CD4-positive, alpha-beta memory T cell (primary cell): ENCODE data around the gene EIF4E. TPM values are rescaled to one million over a fixed set of nuclear protein-coding genes. Genes with fewer than 3 reads are reported as not detected.
"Not testable (repeated sequence)": the region's sequence is repeated elsewhere in the genome, so short reads cannot be mapped to it uniquely, and the experiment has no call there.

ENCODE experiments used
- CTCF ChIA-PET: fragments of 350-600 bp; sonication (Branson Sonifier 250); formaldehyde crosslinking; loops from one replicate; lab custom pipeline; 2021; ENCODE audit warnings: inconsistent platforms; ENCODE audit not compliant: partially characterized antibody; lab: Charles Lee
- POLR2A ChIA-PET: fragments of 350-600 bp; sonication (Branson Sonifier 250); formaldehyde crosslinking; loops from one replicate; lab custom pipeline; 2021; ENCODE audit not compliant: partially characterized antibody; lab: Charles Lee
- DNase-seq, 5 donors: peaks; one replicate each; pipeline versions ENCODE4 v3.0.0 to v3.0.0-alpha.2; 2020 to 2022; ENCODE audit warnings: mixed read lengths in 1 of 5
- H3K27ac ChIP-seq: one replicate; pipeline ENCODE4 v1.7.0; 2013; ENCODE audit warnings: low read depth, low read length
- H3K27me3 ChIP-seq: 2 replicates; pipeline ENCODE4 v1.7.0; 2013; ENCODE audit warnings: mild to moderate bottlenecking, low read length, moderate library complexity; ENCODE audit not compliant: insufficient read depth
- H3K36me3 ChIP-seq: 2 replicates; pipeline ENCODE4 v1.7.0; 2013; ENCODE audit warnings: mild to moderate bottlenecking, low read length, moderate library complexity; ENCODE audit not compliant: insufficient read depth
- H3K4me1 ChIP-seq: 2 replicates; pipeline ENCODE4 v1.7.0; 2013; ENCODE audit warnings: mild to moderate bottlenecking, low read length, moderate library complexity; ENCODE audit not compliant: insufficient read depth
- H3K4me3 ChIP-seq, 2 donors: one replicate each; pipeline ENCODE4 v1.7.0; 2013; ENCODE audit warnings: low read length in 2 of 2, mild to moderate bottlenecking in 1 of 2
- H3K9me3 ChIP-seq, 2 donors: one replicate each; pipeline ENCODE4 v1.7.0; 2013; ENCODE audit warnings: low read length in 2 of 2, control low read depth in 1 of 2; ENCODE audit not compliant: control insufficient read depth in 1 of 2
- H3K27ac Mint-ChIP-seq, 7 donors: one replicate each; pipeline ENCODE4 v1.8.0; 2020 to 2021; ENCODE audit warnings: mixed read lengths in 7 of 7, mild to moderate bottlenecking in 6 of 7, inconsistent platforms in 3 of 7, moderate library complexity in 3 of 7
- H3K27me3 Mint-ChIP-seq, 2 donors: one replicate each; pipeline ENCODE4 v1.8.0; 2020 to 2021; ENCODE audit warnings: mixed read lengths in 2 of 2
- H3K36me3 Mint-ChIP-seq, 2 donors: one replicate each; pipeline ENCODE4 v1.8.0; 2020 to 2021; ENCODE audit warnings: mixed read lengths in 2 of 2, inconsistent platforms in 1 of 2, mild to moderate bottlenecking in 1 of 2
- H3K4me1 Mint-ChIP-seq, 4 donors: one replicate each; pipeline ENCODE4 v1.8.0; 2020 to 2021; ENCODE audit warnings: mixed read lengths in 4 of 4, mild to moderate bottlenecking in 1 of 4
- H3K4me3 Mint-ChIP-seq, 8 donors: one replicate each; pipeline ENCODE4 v1.8.0; 2020 to 2021; ENCODE audit warnings: mixed read lengths in 8 of 8, mild to moderate bottlenecking in 7 of 8, moderate library complexity in 6 of 8, inconsistent platforms in 3 of 8
- H3K9me3 Mint-ChIP-seq, 8 donors: one replicate each; pipeline ENCODE4 v1.8.0; 2020 to 2021; ENCODE audit warnings: mixed read lengths in 8 of 8, mild to moderate bottlenecking in 5 of 8, inconsistent platforms in 3 of 8, moderate library complexity in 1 of 8
- intact Hi-C: fragments of 100-400 bp; cut with micrococcal nuclease; formaldehyde crosslinking; loops from one replicate; pipeline ENCODE4 v1.15.1; 2023
- polyA plus RNA-seq, 2 donors: library from polyadenylated mRNA; unstranded; fragments of 300-500 nt; fragmentation: Illumina TruSeq; gene quantifications; one replicate each; pipeline ENCODE4 v1.2.3, GENCODE V29; 2021
- total RNA-seq, 2 experiments: library from RNA; stranded (reverse); gene quantifications; one replicate each; pipeline ENCODE4 v1.2.3, GENCODE V29; 2021

Gene EIF4E
- total and polyA plus RNA-seq, 4 experiments from 2014 or later = 58.2 to 93.3 (median 66.7) TPM

- Mint-ChIP-seq H3K27ac (no peak overlapping the region), H3K36me3 (no peaks in the 10 kb centered on the region), H3K4me3 (no peak overlapping the region), H3K27me3 (peaks cover 2% of the 10 kb centered on the region in 2 donors), H3K4me1 (peaks cover 0 to 2% (median 0%) of the 10 kb centered on the region in 4 donors), H3K9me3 (no peaks in the 10 kb centered on the region)
- intact Hi-C loops = no loop called here
- no peaks in the 10 kb centered on the region for H3K9me3 ChIP-seq
- H3K27me3 ChIP-seq = no peaks in the 10 kb centered on the region
- H3K4me1 ChIP-seq = no peaks in the 10 kb centered on the region
- no peaks in the 10 kb centered on the region for H3K36me3 ChIP-seq
- H3K27ac ChIP-seq = no peak overlapping the region
- DNase-seq = no peak
- CTCF ChIA-PET = no interaction called here
- POLR2A ChIA-PET = no interaction called here
- no peak overlapping the region for H3K4me3 ChIP-seq
These were observed 66.6 kb downstream of the EIF4E start for GRCh38 chr4:98862371-98862770.

- no peak overlapping the region for H3K27ac ChIP-seq
- H3K36me3 Mint-ChIP-seq = no peaks in the 10 kb centered on the region
- H3K9me3 ChIP-seq = no peaks in the 10 kb centered on the region
- POLR2A ChIA-PET = no interaction called here
- no peaks in the 10 kb centered on the region for H3K36me3 ChIP-seq
- intact Hi-C loops = no loop called here
- no peak overlapping the region for H3K4me3 Mint-ChIP-seq
- CTCF ChIA-PET = interaction anchor here (1.0 kb wide), 1 partner anchor 394 kb away, joined by 3 read pairs; no protein-coding TSS in a partner anchor
- H3K27ac Mint-ChIP-seq = no peak overlapping the region
- H3K4me1 ChIP-seq = no peaks in the 10 kb centered on the region
- peaks cover 0 to 2% (median 0%) of the 10 kb centered on the region in 4 donors for H3K4me1 Mint-ChIP-seq
- no peak overlapping the region for H3K4me3 ChIP-seq
- H3K27me3 Mint-ChIP-seq = peaks cover 2% of the 10 kb centered on the region in 2 donors
- no peaks in the 10 kb centered on the region for H3K9me3 Mint-ChIP-seq
- H3K27me3 ChIP-seq = no peaks in the 10 kb centered on the region
- DNase-seq = no peak
These were observed 67.6 kb downstream of the EIF4E start for GRCh38 chr4:98861100-98861884.

GRCh38 chr4:98851806-98852205, 77.1 kb downstream of the EIF4E start:
- POLR2A ChIA-PET = no interaction called here
- Histone ChIP-seq H3K27ac (no peak overlapping the region), H3K9me3 (no peaks in the 10 kb centered on the region), H3K4me1 (no peaks in the 10 kb centered on the region), H3K4me3 (no peak overlapping the region), H3K36me3 (no peaks in the 10 kb centered on the region), H3K27me3 (no peaks in the 10 kb centered on the region)
- CTCF ChIA-PET = no interaction called here
- Mint-ChIP-seq H3K9me3 (peaks cover 0 to 5% (median 0%) of the 10 kb centered on the region in 8 donors), H3K27me3 (peaks cover 11 to 18% of the 10 kb centered on the region in 2 donors), H3K4me1 (peaks cover 0 to 6% (median 1%) of the 10 kb centered on the region in 4 donors), H3K4me3 (no peak overlapping the region), H3K27ac (no peak overlapping the region), H3K36me3 (no peaks in the 10 kb centered on the region)
- intact Hi-C loops = no loop called here
- DNase-seq = no peak

- no peak overlapping the region for H3K4me3 Mint-ChIP-seq
- Histone ChIP-seq H3K4me1 (no peaks in the 10 kb centered on the region), H3K4me3 (no peak overlapping the region), H3K27ac (no peak overlapping the region), H3K36me3 (no peaks in the 10 kb centered on the region), H3K27me3 (no peaks in the 10 kb centered on the region), H3K9me3 (no peaks in the 10 kb centered on the region)
- peaks cover 11 to 18% of the 10 kb centered on the region in 2 donors for H3K27me3 Mint-ChIP-seq
- ChIA-PET POLR2A (no interaction called here), CTCF (no interaction called here)
- no peak for DNase-seq
- peaks cover 0 to 6% (median 1%) of the 10 kb centered on the region in 4 donors for H3K4me1 Mint-ChIP-seq
- no peaks in the 10 kb centered on the region for H3K36me3 Mint-ChIP-seq
- H3K27ac Mint-ChIP-seq = no peak overlapping the region
- H3K9me3 Mint-ChIP-seq = peaks cover 0 to 12% (median 5%) of the 10 kb centered on the region in 8 donors
- intact Hi-C loops = no loop called here
These were observed 78.0 kb downstream of the EIF4E start for GRCh38 chr4:98850937-98851336.

- no peak overlapping the region for H3K4me3 Mint-ChIP-seq
- peaks cover 7 to 12% of the 10 kb centered on the region in 2 donors for H3K27me3 Mint-ChIP-seq
- intact Hi-C loops = no loop called here
- H3K27ac Mint-ChIP-seq = no peak overlapping the region
- H3K4me1 Mint-ChIP-seq = peaks cover 0 to 6% (median 1%) of the 10 kb centered on the region in 4 donors
- H3K36me3 ChIP-seq = no peaks in the 10 kb centered on the region
- no peak overlapping the region for H3K4me3 ChIP-seq
- H3K36me3 Mint-ChIP-seq = no peaks in the 10 kb centered on the region
- H3K27ac ChIP-seq = no peak overlapping the region
- no peaks in the 10 kb centered on the region for H3K27me3 ChIP-seq
- no peak for DNase-seq
- CTCF ChIA-PET = interaction anchor here (1.0 kb wide), 1 partner anchor 80 kb away, joined by 3 read pairs; no protein-coding TSS in a partner anchor
- H3K4me1 ChIP-seq = no peaks in the 10 kb centered on the region
- H3K9me3 ChIP-seq = no peaks in the 10 kb centered on the region
- POLR2A ChIA-PET = no interaction called here
- peaks cover 0 to 16% (median 5%) of the 10 kb centered on the region in 8 donors for H3K9me3 Mint-ChIP-seq
These were observed 80.5 kb downstream of the EIF4E start for GRCh38 chr4:98848448-98848847.

GRCh38 chr4:98845960-98846359, 83.0 kb downstream of the EIF4E start:
- H3K27ac ChIP-seq = no peak overlapping the region
- H3K4me3 ChIP-seq = no peak overlapping the region
- H3K4me1 ChIP-seq = no peaks in the 10 kb centered on the region
- POLR2A ChIA-PET = no interaction called here
- no peak overlapping the region for H3K4me3 Mint-ChIP-seq
- no peaks in the 10 kb centered on the region for H3K36me3 ChIP-seq
- no peak for DNase-seq
- peaks cover 0 to 16% (median 5%) of the 10 kb centered on the region in 8 donors for H3K9me3 Mint-ChIP-seq
- H3K9me3 ChIP-seq = no peaks in the 10 kb centered on the region
- no peaks in the 10 kb centered on the region for H3K27me3 ChIP-seq
- H3K27ac Mint-ChIP-seq = no peak overlapping the region
- peaks cover 0 to 2% (median 1%) of the 10 kb centered on the region in 4 donors for H3K4me1 Mint-ChIP-seq
- intact Hi-C loops = no loop called here
- H3K27me3 Mint-ChIP-seq = peaks cover 0 to 3% of the 10 kb centered on the region in 2 donors
- CTCF ChIA-PET = no interaction called here
- H3K36me3 Mint-ChIP-seq = no peaks in the 10 kb centered on the region

- H3K27me3 Mint-ChIP-seq, intact Hi-C loops, H3K27ac Mint-ChIP-seq, H3K4me3 ChIP-seq, H3K4me1 ChIP-seq, H3K36me3 Mint-ChIP-seq, H3K36me3 ChIP-seq, H3K27me3 ChIP-seq, H3K4me3 Mint-ChIP-seq, CTCF ChIA-PET, H3K27ac ChIP-seq, DNase-seq, H3K4me1 Mint-ChIP-seq, POLR2A ChIA-PET, H3K9me3 ChIP-seq: not testable (repeated sequence)
- peaks cover 0 to 16% (median 5%) of the 10 kb centered on the region in 8 donors for H3K9me3 Mint-ChIP-seq
These were observed 86.0 kb downstream of the EIF4E start for GRCh38 chr4:98842917-98843316.
